ENCODE measurements around the gene OSBPL10.

- no peak for TF ChIP-seq RFX5 (IDR thresholded peaks at IDR 0.05; ENCODE audit: low read depth, low read length)
- TF ChIP-seq, protein P1, sequence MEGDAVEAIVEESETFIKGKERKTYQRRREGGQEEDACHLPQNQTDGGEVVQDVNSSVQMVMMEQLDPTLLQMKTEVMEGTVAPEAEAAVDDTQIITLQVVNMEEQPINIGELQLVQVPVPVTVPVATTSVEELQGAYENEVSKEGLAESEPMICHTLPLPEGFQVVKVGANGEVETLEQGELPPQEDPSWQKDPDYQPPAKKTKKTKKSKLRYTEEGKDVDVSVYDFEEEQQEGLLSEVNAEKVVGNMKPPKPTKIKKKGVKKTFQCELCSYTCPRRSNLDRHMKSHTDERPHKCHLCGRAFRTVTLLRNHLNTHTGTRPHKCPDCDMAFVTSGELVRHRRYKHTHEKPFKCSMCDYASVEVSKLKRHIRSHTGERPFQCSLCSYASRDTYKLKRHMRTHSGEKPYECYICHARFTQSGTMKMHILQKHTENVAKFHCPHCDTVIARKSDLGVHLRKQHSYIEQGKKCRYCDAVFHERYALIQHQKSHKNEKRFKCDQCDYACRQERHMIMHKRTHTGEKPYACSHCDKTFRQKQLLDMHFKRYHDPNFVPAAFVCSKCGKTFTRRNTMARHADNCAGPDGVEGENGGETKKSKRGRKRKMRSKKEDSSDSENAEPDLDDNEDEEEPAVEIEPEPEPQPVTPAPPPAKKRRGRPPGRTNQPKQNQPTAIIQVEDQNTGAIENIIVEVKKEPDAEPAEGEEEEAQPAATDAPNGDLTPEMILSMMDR (conservative IDR thresholded peaks at IDR 0.05; ENCODE audit: low read depth, low read length): no peak
- TF ChIP-seq POLR2A (IDR thresholded peaks at IDR 0.05; ENCODE audit: low read depth, low read length): no peak
- no peak for TF ChIP-seq MXI1 (IDR thresholded peaks at IDR 0.05; ENCODE audit: borderline replicate concordance, low read depth, low read length)
- TF ChIP-seq RCOR1 (IDR thresholded peaks at IDR 0.05; ENCODE audit: insufficient replicate concordance, low read length): no peak
- TF ChIP-seq CEBPB (IDR thresholded peaks at IDR 0.05; ENCODE audit: low read depth, low read length): no peak
- no peak for TF ChIP-seq RAD21 (IDR thresholded peaks at IDR 0.05; ENCODE audit: low read length)
- TF ChIP-seq MAZ (IDR thresholded peaks at IDR 0.05; ENCODE audit: borderline replicate concordance, low read depth, low read length): no peak
- TF ChIP-seq BHLHE40 (IDR thresholded peaks at IDR 0.05; ENCODE audit: low read depth, low read length): no peak
Observed at GRCh38 chr3:31828007-31828406, 153.1 kb downstream of the OSBPL10 start.
